Stimulated activated CD4-positive, alpha-beta T cell treated with anti-CD3 and anti-CD28 coated beads, Interleukin-1b, Interleukin-23, amount 100 ng/mL, for 1 hour (primary cell): ENCODE results near the gene TAPT1.

ENCODE experiments used
- DNase-seq, 2 donors: peaks; one replicate each; pipeline ENCODE4 v3.0.0-alpha.2; 2020; ENCODE audit warnings: low read depth in 2 of 2

The TAPT1 gene

GRCh38 chr4:16136827-16137226, 89.4 kb downstream of the TAPT1 start:
- no peak for DNase-seq

GRCh38 chr4:16136311-16136710, 90.0 kb downstream of the TAPT1 start:
- DNase-seq, result no peak

- DNase-seq, result no peak
Measured at GRCh38 chr4:16133406-16133805, 92.9 kb downstream of the TAPT1 start.

GRCh38 chr4:16131293-16131692, 95.0 kb downstream of the TAPT1 start:
- DNase-seq, result no peak

GRCh38 chr4:16129336-16129735, 96.9 kb downstream of the TAPT1 start:
- no peak for DNase-seq

- DNase-seq, result no peak
Measured at GRCh38 chr4:16126714-16127113, 99.6 kb downstream of the TAPT1 start.

GRCh38 chr4:16125571-16126445, 100.5 kb downstream of the TAPT1 start:
- DNase-seq, result no peak

- no peak for DNase-seq
Measured at GRCh38 chr4:16124232-16124631, 102.0 kb downstream of the TAPT1 start.

- DNase-seq, result no peak
Measured at GRCh38 chr4:16123356-16124084, 102.8 kb downstream of the TAPT1 start.

- no peak for DNase-seq
Measured at GRCh38 chr4:16122784-16123183, 103.5 kb downstream of the TAPT1 start.

- DNase-seq, result no peak
Measured at GRCh38 chr4:16122308-16122711, 104.0 kb downstream of the TAPT1 start.

- DNase-seq, result no peak
Measured at GRCh38 chr4:16120720-16121119, 105.6 kb downstream of the TAPT1 start.

- no peak for DNase-seq
Measured at GRCh38 chr4:16119981-16120380, 106.3 kb downstream of the TAPT1 start.

GRCh38 chr4:16118090-16118489, 108.2 kb downstream of the TAPT1 start:
- DNase-seq, result no peak

GRCh38 chr4:16117164-16117563, 109.1 kb downstream of the TAPT1 start:
- no peak for DNase-seq

GRCh38 chr4:16116493-16116990, 109.7 kb downstream of the TAPT1 start:
- no peak for DNase-seq

- DNase-seq, result no peak
Measured at GRCh38 chr4:16116019-16116418, 110.3 kb downstream of the TAPT1 start.

GRCh38 chr4:16114546-16114945, 111.7 kb downstream of the TAPT1 start:
- DNase-seq, result no peak

GRCh38 chr4:16113741-16114140, 112.5 kb downstream of the TAPT1 start:
- no peak for DNase-seq

GRCh38 chr4:16111533-16111932, 114.7 kb downstream of the TAPT1 start:
- DNase-seq, result no peak

GRCh38 chr4:16110661-16111290, 115.5 kb downstream of the TAPT1 start:
- DNase-seq, result no peak
